HFFc6 (cell line): ENCODE results near the gene SLC24A4. TPM values are rescaled to one million over a fixed set of nuclear protein-coding genes. Genes with fewer than 3 reads are reported as not detected.

Experiments used
- DNase-seq: peaks from one replicate; pipeline ENCODE4 v3.0.0-alpha.2; 2018
- H3K27ac Mint-ChIP-seq: 2 replicates; pipeline ENCODE4 v1.8.0; 2020; ENCODE audit warnings: mild to moderate bottlenecking, mixed read lengths
- H3K27me3 Mint-ChIP-seq: 2 replicates; pipeline ENCODE4 v1.8.0; 2021; ENCODE audit warnings: mild to moderate bottlenecking, moderate library complexity, mixed read lengths; ENCODE audit not compliant: insufficient read depth
- H3K36me3 Mint-ChIP-seq: 2 replicates; pipeline ENCODE4 v1.8.0; 2021; ENCODE audit warnings: low read depth, mixed read lengths
- H3K4me1 Mint-ChIP-seq: 2 replicates; pipeline ENCODE4 v1.8.0; 2020; ENCODE audit warnings: low read depth, mixed read lengths
- H3K4me3 Mint-ChIP-seq: 2 replicates; pipeline ENCODE4 v1.8.0; 2020; ENCODE audit warnings: mild to moderate bottlenecking, moderate library complexity, mixed read lengths
- H3K9me3 Mint-ChIP-seq: 2 replicates; pipeline ENCODE4 v1.8.0; 2020; ENCODE audit warnings: mild to moderate bottlenecking, mixed read lengths
- total RNA-seq, 6 experiments: library from RNA; stranded (reverse); fragmentation: NEBNext Ultra II Directional; extraction: Animal tissue kit (Norgen Biotek cat#: 25700); gene quantifications; 2 replicates in 1 of 6; 3 replicates in 5 of 6; pipeline ENCODE4 v1.2.3, GENCODE V29; 2021
- TF ChIP-seq, protein P1 (sequence below): fragments of 200-600 bp; sonication (generic); IDR thresholded peaks from 2 replicates; pipeline ENCODE4 v1.5.0; 2021; ENCODE audit warnings: antibody characterized with exemption, mild to moderate bottlenecking

The SLC24A4 gene
- total RNA-seq, 6 experiments from 2014 or later, result not detected

DNA sequence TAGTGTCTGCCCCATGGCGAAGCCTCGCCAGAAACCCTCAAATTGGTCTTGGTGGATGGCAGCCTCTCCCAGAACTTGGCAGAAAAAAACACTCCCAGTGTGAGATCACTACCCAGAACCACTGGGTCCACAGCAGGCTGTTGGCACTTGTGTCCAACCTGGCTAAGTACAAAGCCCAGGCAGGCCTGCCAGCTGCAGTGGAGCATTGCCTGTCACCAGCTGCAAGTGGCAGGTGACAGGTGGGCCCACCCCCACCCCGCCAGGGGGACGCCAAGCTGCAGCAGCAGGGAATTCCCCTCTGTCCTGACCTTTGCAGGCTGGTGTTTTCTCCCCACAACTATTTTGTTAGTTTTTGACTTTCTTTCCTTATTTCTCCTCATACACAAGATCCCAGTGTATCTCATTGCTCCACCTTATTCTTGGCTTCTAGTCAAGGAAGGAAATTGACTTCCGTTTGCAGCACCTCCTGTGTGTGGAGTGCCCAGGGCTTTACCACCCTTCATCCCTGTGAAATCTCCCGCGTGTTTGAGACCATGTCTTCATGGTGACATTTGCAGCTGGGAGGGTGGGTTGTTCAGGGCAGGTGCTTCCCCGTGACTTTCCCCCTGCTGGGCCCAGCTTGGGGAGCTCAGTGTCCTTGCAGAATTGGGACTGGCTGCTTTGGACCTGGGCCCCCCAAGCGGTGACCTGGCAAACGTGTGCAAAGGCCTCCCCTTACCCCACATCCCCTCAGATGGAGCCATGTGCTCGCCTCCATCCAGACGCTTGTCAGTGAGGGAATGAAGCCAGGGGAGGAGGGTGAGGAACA lies 116.8 kb downstream of the SLC24A4 start:
- H3K27me3 Mint-ChIP-seq, result peaks cover 11% of the 10 kb centered on the region
- no peak overlapping the region for H3K27ac Mint-ChIP-seq
- DNase-seq, result no peak
- no peak overlapping the region for H3K4me3 Mint-ChIP-seq
- H3K4me1 Mint-ChIP-seq, result no peaks in the 10 kb centered on the region
- H3K9me3 Mint-ChIP-seq, result no peaks in the 10 kb centered on the region
- H3K36me3 Mint-ChIP-seq, result no peaks in the 10 kb centered on the region; the same call in 1 of the 2 replicates
- TF ChIP-seq, protein P1, sequence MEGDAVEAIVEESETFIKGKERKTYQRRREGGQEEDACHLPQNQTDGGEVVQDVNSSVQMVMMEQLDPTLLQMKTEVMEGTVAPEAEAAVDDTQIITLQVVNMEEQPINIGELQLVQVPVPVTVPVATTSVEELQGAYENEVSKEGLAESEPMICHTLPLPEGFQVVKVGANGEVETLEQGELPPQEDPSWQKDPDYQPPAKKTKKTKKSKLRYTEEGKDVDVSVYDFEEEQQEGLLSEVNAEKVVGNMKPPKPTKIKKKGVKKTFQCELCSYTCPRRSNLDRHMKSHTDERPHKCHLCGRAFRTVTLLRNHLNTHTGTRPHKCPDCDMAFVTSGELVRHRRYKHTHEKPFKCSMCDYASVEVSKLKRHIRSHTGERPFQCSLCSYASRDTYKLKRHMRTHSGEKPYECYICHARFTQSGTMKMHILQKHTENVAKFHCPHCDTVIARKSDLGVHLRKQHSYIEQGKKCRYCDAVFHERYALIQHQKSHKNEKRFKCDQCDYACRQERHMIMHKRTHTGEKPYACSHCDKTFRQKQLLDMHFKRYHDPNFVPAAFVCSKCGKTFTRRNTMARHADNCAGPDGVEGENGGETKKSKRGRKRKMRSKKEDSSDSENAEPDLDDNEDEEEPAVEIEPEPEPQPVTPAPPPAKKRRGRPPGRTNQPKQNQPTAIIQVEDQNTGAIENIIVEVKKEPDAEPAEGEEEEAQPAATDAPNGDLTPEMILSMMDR, result no peak

DNA sequence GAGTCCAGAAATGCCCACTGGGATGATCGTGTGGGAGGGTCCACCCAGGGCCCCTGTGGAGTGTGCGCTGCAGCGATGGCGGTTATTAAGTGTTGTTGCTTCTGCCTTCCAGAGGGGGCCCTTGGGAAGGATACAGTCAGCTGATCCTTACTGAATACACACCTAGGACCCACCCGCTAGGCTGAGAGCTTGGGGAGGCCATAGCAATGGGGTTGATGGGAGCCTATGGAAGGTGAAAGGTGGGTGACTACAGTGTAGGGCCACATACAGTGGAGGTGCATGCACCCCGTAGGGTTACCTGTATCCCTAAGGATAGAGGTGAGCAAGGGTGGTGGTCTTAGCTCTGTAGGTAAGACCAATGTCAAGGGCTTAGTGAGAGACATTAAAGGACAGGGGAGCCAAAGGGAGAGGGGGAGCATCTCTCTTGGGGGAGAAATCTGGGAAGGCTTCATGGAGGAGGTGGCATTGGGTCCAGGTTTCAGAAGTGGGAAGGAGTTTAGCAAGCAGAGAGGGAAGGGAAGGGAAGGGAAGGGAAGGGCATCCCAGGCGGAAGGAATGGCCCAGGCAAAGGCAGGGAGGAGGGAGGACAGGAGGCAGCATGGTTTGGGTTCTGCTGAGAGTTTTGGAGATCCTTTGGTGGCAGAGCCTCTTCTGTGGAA lies 117.5 kb downstream of the SLC24A4 start:
- no peak for DNase-seq
- no peaks in the 10 kb centered on the region for H3K4me1 Mint-ChIP-seq
- H3K27me3 Mint-ChIP-seq, result peaks cover 11% of the 10 kb centered on the region
- H3K4me3 Mint-ChIP-seq, result no peak overlapping the region
- no peak overlapping the region for H3K27ac Mint-ChIP-seq
- H3K9me3 Mint-ChIP-seq, result no peaks in the 10 kb centered on the region
- H3K36me3 Mint-ChIP-seq, result no peaks in the 10 kb centered on the region; the same call in 1 of the 2 replicates
- TF ChIP-seq, protein P1, result no peak

DNA sequence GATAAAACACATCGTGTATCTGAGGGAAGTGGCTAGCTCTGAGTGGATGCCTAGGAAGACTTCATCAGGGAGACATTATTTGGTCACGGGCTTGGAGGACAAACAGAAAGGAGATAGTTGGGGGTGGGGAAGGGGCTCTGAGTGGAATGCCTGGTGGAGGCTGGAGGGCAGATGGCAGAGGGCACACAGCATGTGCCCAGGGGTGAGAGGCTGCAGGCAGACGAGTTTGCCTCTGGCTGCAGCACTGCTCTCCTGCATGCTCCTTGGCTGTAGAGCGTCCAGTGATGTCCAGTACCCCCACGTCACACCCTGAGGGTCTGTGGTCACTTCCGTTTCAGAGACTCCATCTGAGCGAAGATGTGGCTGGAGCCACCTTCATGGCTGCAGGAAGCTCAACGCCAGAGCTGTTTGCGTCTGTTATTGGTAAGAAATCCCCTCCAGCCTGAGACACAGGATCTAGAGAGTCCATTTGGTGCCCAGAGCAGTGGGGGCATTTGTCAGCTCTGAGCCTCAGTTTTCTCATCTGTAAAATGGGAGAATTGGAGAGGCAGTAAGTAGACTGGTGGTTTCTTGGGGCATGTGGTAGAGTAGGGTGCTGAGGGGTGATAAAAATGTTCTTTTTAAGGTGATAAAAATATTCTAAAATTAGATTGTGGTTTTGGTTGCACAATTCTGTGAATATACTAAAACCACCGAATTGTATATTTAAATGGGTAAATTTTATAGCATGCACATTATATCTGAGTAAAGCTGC lies 119.0 kb downstream of the SLC24A4 start:
- DNase-seq, result no peak

DNA sequence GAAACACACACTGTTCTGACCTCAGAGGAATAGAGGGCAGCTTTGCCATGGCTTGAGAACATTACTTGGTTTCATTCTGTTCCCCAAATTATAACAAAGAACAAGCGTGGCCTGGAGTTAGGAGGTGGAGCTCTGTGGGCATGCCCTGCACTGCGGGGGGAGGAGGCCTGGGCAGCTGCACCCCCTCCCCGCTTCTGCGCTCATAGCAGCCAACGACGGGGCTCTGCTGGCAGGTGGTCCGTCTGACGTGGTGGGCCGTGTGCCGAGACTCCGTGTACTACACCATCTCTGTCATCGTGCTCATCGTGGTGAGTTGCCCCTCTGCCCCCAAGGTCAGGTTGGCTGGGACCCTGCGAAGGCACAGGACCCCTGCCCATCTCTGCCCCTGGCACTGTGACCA lies 120.2 kb downstream of the SLC24A4 start:
- H3K36me3 Mint-ChIP-seq, result no peaks in the 10 kb centered on the region
- no peak overlapping the region for H3K4me3 Mint-ChIP-seq
- H3K27ac Mint-ChIP-seq, result no peak overlapping the region
- no peaks in the 10 kb centered on the region for H3K4me1 Mint-ChIP-seq
- TF ChIP-seq, protein P1, result no peak
- H3K9me3 Mint-ChIP-seq, result no peaks in the 10 kb centered on the region
- DNase-seq, result no peak
- H3K27me3 Mint-ChIP-seq, result peaks cover 6% of the 10 kb centered on the region

More for the DNA sequence above, 119.0 kb downstream of the SLC24A4 start:
- H3K27ac Mint-ChIP-seq, result no peak overlapping the region
- no peak overlapping the region for H3K4me3 Mint-ChIP-seq
- no peaks in the 10 kb centered on the region for H3K4me1 Mint-ChIP-seq
- TF ChIP-seq, protein P1, result no peak
- H3K27me3 Mint-ChIP-seq, result peaks cover 9% of the 10 kb centered on the region
- no peaks in the 10 kb centered on the region for H3K36me3 Mint-ChIP-seq
- H3K9me3 Mint-ChIP-seq, result no peaks in the 10 kb centered on the region

DNA sequence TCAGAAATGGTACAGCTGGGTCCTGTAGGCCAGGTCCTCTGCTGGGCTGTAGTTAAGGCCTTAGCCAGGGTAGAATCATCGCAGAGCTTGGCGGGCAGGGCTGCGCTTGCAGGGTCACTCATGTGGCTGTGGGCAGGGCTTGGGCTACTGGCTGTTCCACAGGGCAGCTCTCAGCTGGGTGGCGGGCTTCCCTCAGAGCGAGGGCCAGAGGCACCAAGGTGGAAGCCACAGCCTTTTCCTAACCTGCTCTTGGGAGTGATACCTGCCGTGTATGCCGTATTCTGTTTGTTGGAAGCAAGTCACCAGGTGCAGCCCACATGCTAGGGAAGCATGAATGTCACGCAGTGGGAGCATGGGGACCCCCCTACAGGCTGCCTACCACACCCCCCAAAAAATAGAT lies 120.8 kb downstream of the SLC24A4 start:
- Mint-ChIP-seq H3K36me3 (no peaks in the 10 kb centered on the region), H3K9me3 (no peaks in the 10 kb centered on the region), H3K27ac (no peak overlapping the region), H3K4me1 (no peaks in the 10 kb centered on the region), H3K4me3 (no peak overlapping the region), H3K27me3 (peaks cover 9% of the 10 kb centered on the region)
- no peak for DNase-seq
- TF ChIP-seq, protein P1, result no peak
